HepG2 (cell line): ENCODE measurements around the gene PPRC1. TPM values are rescaled to one million over a fixed set of nuclear protein-coding genes. Genes with fewer than 3 reads are reported as not detected.

ENCODE experiments used
- FOXA3 ChIP-seq: IDR thresholded peaks from 2 replicates; pipeline ENCODE4 v1.6.1; 2016; ENCODE audit warnings: missing genetic modification reagents, missing compliant biosample characterization
- IRF1 ChIP-seq: sonication (generic); formaldehyde crosslinking; IDR thresholded peaks from 2 replicates; pipeline ENCODE4 v1.4.0; 2020; ENCODE audit warnings: low read depth, mild to moderate bottlenecking, missing genetic modification reagents
- MXD3 ChIP-seq: IDR thresholded peaks from 2 replicates; pipeline ENCODE4 v1.6.1; 2016; ENCODE audit warnings: mild to moderate bottlenecking, missing biosample characterization, missing genetic modification reagents
- NR2F1 ChIP-seq, 2 experiments: fragments of 450-650 bp in 1 of 2; formaldehyde crosslinking in 1 of 2; IDR thresholded peaks; 2 replicates each; pipeline versions ENCODE4 v1.5.0 to v1.6.1; 2016 to 2020; ENCODE audit warnings: mild to moderate bottlenecking in 1 of 2, missing compliant biosample characterization in 1 of 2, missing genetic modification reagents in 1 of 2, moderate library complexity in 1 of 2
- PRDM15 ChIP-seq: sonication (generic); formaldehyde crosslinking; IDR thresholded peaks from 2 replicates; pipeline ENCODE4 v1.4.0; 2020; ENCODE audit warnings: missing genetic modification reagents
- ZBTB40 ChIP-seq, 2 experiments: fragments of 450-650 bp in 1 of 2; sonication (generic) in 1 of 2; formaldehyde crosslinking in 1 of 2; IDR thresholded peaks; 2 replicates each; pipeline versions ENCODE4 v1.6.1 to v1.8.0; 2016 to 2022; ENCODE audit warnings: antibody characterized with exemption in 1 of 2, mild to moderate bottlenecking in 1 of 2, missing genetic modification reagents in 1 of 2
- polyA plus RNA-seq, 8 experiments: library from polyadenylated mRNA; depleted of rRNA in 3 of 8; stranded (reverse) in 7 of 8; unstranded in 1 of 8; fragments of >200 nt; fragmentation: Illumina TruSeq in 4 of 8; extraction: Trizol in 4 of 8; gene quantifications; 2 replicates each; pipeline versions ENCODE4 v1.2.1 to v1.2.3, GENCODE V29; 2011 to 2016; ENCODE audit warnings: low read depth in 4 of 8, missing spikeins in 1 of 8, mixed read lengths in 1 of 8; ENCODE audit not compliant: insufficient read depth in 1 of 8
- total RNA-seq, 5 experiments: library from RNA; depleted of rRNA; stranded (reverse); fragments of >200 nt; fragmentation: Illumina TruSeq; extraction: Trizol; gene quantifications; 2 replicates each; pipeline ENCODE4 v1.2.3, GENCODE V29; 2016; ENCODE audit warnings: low read depth in 1 of 5

PPRC1 gene
- total and polyA plus RNA-seq, 2 of the 13 experiments (the other 11 are each of a cell fraction or from before 2014, with no cell fraction given) = 18.7 to 24.2 TPM

DNA sequence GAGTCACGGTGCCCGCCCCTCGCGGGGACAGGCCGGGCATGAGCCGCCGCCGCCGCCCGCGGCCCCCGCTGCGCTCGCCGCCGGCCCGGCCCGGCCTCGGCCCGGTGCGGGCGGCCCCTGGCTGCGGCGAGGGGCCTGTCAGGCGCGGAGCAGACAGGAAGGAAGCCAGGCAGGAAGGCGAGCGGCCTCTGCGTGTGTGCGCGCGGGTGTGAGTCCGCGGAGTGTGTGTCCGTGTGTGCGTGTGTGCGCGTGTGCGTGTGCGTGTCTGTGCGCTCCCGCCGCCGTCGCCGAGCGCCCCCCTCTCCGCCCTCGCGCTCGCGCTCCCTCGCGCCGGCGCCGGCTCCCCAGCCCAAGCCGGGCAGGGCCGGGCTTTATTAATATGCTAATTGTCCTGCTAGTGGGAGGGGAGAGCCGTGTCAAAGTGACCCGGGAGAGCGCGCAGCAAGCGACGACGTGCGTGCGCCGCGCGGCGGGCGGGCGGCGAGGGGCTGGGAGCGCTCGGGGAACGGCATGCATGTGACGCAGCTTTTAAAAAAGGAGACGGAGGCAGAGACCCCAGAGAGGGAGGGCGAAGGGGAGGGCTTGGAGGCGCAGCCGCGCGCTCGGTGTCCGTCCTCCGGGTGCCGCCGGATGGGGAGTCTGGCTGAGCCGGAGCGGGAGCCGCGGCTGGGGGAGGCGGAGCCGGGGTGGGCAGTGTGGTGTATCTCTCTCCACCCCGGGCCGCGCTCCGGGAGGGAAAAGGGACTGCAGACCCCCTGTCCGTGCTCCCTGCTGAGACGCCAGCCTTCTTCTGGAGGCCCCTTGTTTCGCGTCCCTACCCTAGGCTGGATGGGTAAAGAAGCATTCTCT lies 12.5 kb upstream of the PPRC1 start, which contains the start of gene LDB1 (continued):
- TF ChIP-seq PRDM15 (CRISPR knock-in tag) (peak; percentile 52; the same call in 1 of the 2 replicates), ZBTB40 (IDR thresholded peaks at IDR 0.05) (no peak), ZBTB40 (CRISPR knock-in tag; IDR thresholded peaks at IDR 0.05) (peak; percentile 38; the same call in 1 of the 2 replicates), MXD3 (0 out of 2 replicates have a peak, but pooled peaks have one; percentile 32), IRF1 (CRISPR knock-in tag) (no peak), NR2F1 (CRISPR knock-in tag; IDR thresholded peaks at IDR 0.05) (no peak), FOXA3 (CRISPR knock-in tag) (no peak; the same call in 1 of the 2 replicates)
